ENCODE results near the gene C16orf87.
A peak's percentile ranks its signal among the peaks of the same experiment; 100 is the strongest.

DNA sequence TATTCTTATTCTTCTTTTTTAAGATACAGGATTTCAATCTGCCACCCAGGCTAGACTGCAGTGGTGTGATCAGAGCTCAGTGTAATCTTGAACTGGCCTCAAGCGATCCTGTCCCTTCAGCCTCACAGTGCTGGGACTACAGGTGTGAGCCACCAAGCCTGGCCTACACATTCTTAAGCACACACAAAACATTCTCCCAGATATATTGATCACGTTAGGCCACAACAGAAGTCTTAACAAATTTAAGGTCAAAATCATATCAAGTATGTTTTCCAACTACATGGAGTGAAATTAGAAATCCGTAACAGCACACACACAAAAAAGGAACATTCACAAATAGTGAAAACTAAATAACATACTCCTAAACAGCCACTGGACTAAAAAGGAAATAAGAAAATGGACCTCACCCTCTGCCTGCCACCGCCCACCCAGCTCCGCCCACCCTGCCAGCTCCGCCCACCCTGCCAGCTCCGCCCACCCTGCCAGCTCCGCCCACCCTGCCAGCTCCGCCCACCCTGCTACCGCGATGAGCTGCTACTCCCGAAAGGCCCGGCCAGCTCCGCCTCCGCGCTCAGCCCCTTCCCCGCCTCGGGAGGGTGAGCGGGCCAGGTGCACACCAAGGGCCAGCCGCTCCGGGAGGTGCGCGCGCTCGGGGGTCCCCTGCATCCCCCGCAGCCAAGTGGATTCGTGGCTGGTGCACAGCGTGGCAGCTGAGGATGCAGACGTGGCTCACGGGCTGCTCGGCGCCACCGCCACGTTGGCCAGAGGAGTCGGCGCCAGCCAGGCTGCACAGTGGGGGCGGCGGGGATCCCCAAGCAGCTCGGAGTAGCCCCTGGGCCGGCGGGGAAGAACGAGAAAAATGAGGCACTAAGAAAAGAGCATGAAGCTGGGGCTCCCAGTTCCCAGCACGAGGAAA lies 41.2 kb downstream of the C16orf87 start:
- TF ChIP-seq EP300 (IDR thresholded peaks at IDR 0.05): no peak
- TF ChIP-seq, protein P1, sequence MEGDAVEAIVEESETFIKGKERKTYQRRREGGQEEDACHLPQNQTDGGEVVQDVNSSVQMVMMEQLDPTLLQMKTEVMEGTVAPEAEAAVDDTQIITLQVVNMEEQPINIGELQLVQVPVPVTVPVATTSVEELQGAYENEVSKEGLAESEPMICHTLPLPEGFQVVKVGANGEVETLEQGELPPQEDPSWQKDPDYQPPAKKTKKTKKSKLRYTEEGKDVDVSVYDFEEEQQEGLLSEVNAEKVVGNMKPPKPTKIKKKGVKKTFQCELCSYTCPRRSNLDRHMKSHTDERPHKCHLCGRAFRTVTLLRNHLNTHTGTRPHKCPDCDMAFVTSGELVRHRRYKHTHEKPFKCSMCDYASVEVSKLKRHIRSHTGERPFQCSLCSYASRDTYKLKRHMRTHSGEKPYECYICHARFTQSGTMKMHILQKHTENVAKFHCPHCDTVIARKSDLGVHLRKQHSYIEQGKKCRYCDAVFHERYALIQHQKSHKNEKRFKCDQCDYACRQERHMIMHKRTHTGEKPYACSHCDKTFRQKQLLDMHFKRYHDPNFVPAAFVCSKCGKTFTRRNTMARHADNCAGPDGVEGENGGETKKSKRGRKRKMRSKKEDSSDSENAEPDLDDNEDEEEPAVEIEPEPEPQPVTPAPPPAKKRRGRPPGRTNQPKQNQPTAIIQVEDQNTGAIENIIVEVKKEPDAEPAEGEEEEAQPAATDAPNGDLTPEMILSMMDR (IDR thresholded peaks at IDR 0.05): no peak
- peak in 1 of 3 donors; percentile 14 for TF ChIP-seq POLR2AphosphoS5 (IDR thresholded peaks at IDR 0.05)
- TF ChIP-seq POLR2A (IDR thresholded peaks at IDR 0.05): no peak

Data from stomach (tissue), 4 donors.